HEK293T (cell line): Measurements from ENCODE around the gene RNF130.

Experiments used
- ARNT ChIP-seq: fragments of 450-650 bp; IDR thresholded peaks from 2 replicates; pipeline ENCODE4 v1.6.1; 2017; ENCODE audit warnings: mild to moderate bottlenecking
- BHLHE40 ChIP-seq: fragments of 450-650 bp; IDR thresholded peaks from 2 replicates; pipeline ENCODE4 v1.6.1; 2016; ENCODE audit warnings: mild to moderate bottlenecking, moderate library complexity, borderline replicate concordance
- CTBP1 ChIP-seq: fragments of 450-650 bp; IDR thresholded peaks from 2 replicates; pipeline ENCODE4 v1.6.1; 2016; ENCODE audit warnings: borderline replicate concordance
- ELF4 ChIP-seq: fragments of 450-650 bp; IDR thresholded peaks from 2 replicates; pipeline ENCODE4 v1.6.1; 2017; ENCODE audit warnings: antibody characterized with exemption
- FOXA1 ChIP-seq: fragments of 450-650 bp; IDR thresholded peaks from 2 replicates; pipeline ENCODE4 v1.6.1; 2016; ENCODE audit warnings: mild to moderate bottlenecking
- FOXK2 ChIP-seq: fragments of 450-650 bp; IDR thresholded peaks from 2 replicates; pipeline ENCODE4 v1.6.1; 2016; ENCODE audit warnings: mild to moderate bottlenecking
- FOXM1 ChIP-seq: fragments of 450-650 bp; IDR thresholded peaks from 2 replicates; pipeline ENCODE4 v1.6.1; 2017; ENCODE audit warnings: mild to moderate bottlenecking, borderline replicate concordance
- HDGF ChIP-seq: fragments of 450-650 bp; IDR thresholded peaks from 2 replicates; pipeline ENCODE4 v1.6.1; 2017; ENCODE audit warnings: antibody characterized with exemption, borderline replicate concordance
- LEF1 ChIP-seq: fragments of 450-650 bp; IDR thresholded peaks from 2 replicates; pipeline ENCODE4 v1.6.1; 2017; ENCODE audit warnings: mild to moderate bottlenecking, borderline replicate concordance
- PKNOX1 ChIP-seq: fragments of 450-650 bp; IDR thresholded peaks from 2 replicates; pipeline ENCODE4 v1.6.1; 2016
- SP1 ChIP-seq: fragments of 450-650 bp; IDR thresholded peaks from 2 replicates; pipeline ENCODE4 v1.6.1; 2017
- SUZ12 ChIP-seq: fragments of 450-650 bp; IDR thresholded peaks from 2 replicates; pipeline ENCODE4 v1.6.1; 2016; ENCODE audit warnings: mild to moderate bottlenecking
- TARDBP ChIP-seq: fragments of 450-650 bp; IDR thresholded peaks from 2 replicates; pipeline ENCODE4 v1.6.1; 2016
- ZNF384 ChIP-seq: fragments of 450-650 bp; IDR thresholded peaks from 2 replicates; pipeline ENCODE4 v1.6.1; 2016

- TF ChIP-seq BHLHE40 (no peak), FOXK2 (no peak), ELF4 (no peak), FOXA1 (no peak), CTBP1 (no peak), FOXM1 (no peak), SUZ12 (no peak), ZNF384 (no peak), PKNOX1 (no peak), SP1 (no peak), LEF1 (no peak), TARDBP (no peak), HDGF (no peak), ARNT (no peak)
These were observed 148.1 kb downstream of the RNF130 start for GRCh38 chr5:179923436-179923835.
